ENCODE data around the gene RBM7.

Gene RBM7

GRCh38 chr11:114400216-114400914, at the start of gene RBM7, which contains the start of gene C11orf71:
Gene RBM7, plus strand, starts transcription at chr11:114400666. Its CDS starts 6 bp downstream, at chr11:114400672.
Gene C11orf71, minus strand, starts transcription at chr11:114400511. Its CDS starts 180 bp downstream, at chr11:114400331.
- peak; percentile 98 for DNase-seq

GRCh38 chr11:114353443-114353842, 47.0 kb upstream of the RBM7 start:
- no peak for DNase-seq

GRCh38 chr11:114354076-114354475, 46.4 kb upstream of the RBM7 start:
- DNase-seq, result no peak

- DNase-seq, result no peak
Observed at GRCh38 chr11:114358716-114359115, 41.8 kb upstream of the RBM7 start.

- no peak for DNase-seq
Observed at GRCh38 chr11:114359342-114359741, 41.1 kb upstream of the RBM7 start.

GRCh38 chr11:114362326-114362725, 38.1 kb upstream of the RBM7 start:
- no peak for DNase-seq

GRCh38 chr11:114362958-114363357, 37.5 kb upstream of the RBM7 start:
- no peak for DNase-seq

GRCh38 chr11:114366331-114367243, 33.9 kb upstream of the RBM7 start:
- no peak for DNase-seq

GRCh38 chr11:114367244-114367957, 33.1 kb upstream of the RBM7 start:
- no peak for DNase-seq

- DNase-seq, result no peak
Observed at GRCh38 chr11:114368918-114369680, 31.4 kb upstream of the RBM7 start.

- no peak for DNase-seq
Observed at GRCh38 chr11:114375052-114375451, 25.4 kb upstream of the RBM7 start.

- DNase-seq, result no peak
Observed at GRCh38 chr11:114377612-114378267, 22.7 kb upstream of the RBM7 start.

GRCh38 chr11:114379394-114380069, 20.9 kb upstream of the RBM7 start:
- DNase-seq, result no peak

- no peak for DNase-seq
Observed at GRCh38 chr11:114382509-114382908, 18.0 kb upstream of the RBM7 start.

GRCh38 chr11:114384487-114384886, 16.0 kb upstream of the RBM7 start:
- no peak for DNase-seq

GRCh38 chr11:114386131-114386530, 14.3 kb upstream of the RBM7 start:
- no peak for DNase-seq

GRCh38 chr11:114386545-114386944, 13.9 kb upstream of the RBM7 start:
- DNase-seq, result no peak

- DNase-seq, result no peak
Observed at GRCh38 chr11:114392735-114393667, 7.5 kb upstream of the RBM7 start.

- no peak for DNase-seq
Observed at GRCh38 chr11:114395736-114396135, 4.7 kb upstream of the RBM7 start.

- DNase-seq, result no peak
Observed at GRCh38 chr11:114396916-114397315, 3.5 kb upstream of the RBM7 start.
